Sigmoid colon (tissue), 7 donors: ENCODE measurements around the gene NADSYN1. TPM values are rescaled to one million over a fixed set of nuclear protein-coding genes. Genes with fewer than 3 reads are reported as not detected.
"Not testable (repeated sequence)": the region's sequence is repeated elsewhere in the genome, so short reads cannot be mapped to it uniquely, and the experiment has no call there.

Experiments
- DNase-seq: peaks from one replicate; pipeline ENCODE4 v3.0.0-alpha.2; 2019
- H3K27ac ChIP-seq, 4 donors: fragments of 200-600 bp; sonication (generic); one replicate each; pipeline ENCODE4 v1.5.1; 2016 to 2019; ENCODE audit warnings: mild to moderate bottlenecking in 1 of 4
- H3K27me3 ChIP-seq, 3 donors: fragments of 200-600 bp; sonication (generic); one replicate each; pipeline ENCODE4 v1.5.1; 2019; ENCODE audit warnings: mild to moderate bottlenecking in 1 of 3
- H3K36me3 ChIP-seq, 4 donors: fragments of 200-600 bp; sonication (generic); one replicate each; pipeline ENCODE4 v1.5.1; 2016 to 2019
- H3K4me1 ChIP-seq, 4 donors: fragments of 200-600 bp; sonication (generic); one replicate each; pipeline ENCODE4 v1.5.1; 2017 to 2019
- H3K4me3 ChIP-seq, 4 donors: fragments of 200-600 bp; sonication (generic); one replicate each; pipeline ENCODE4 v1.5.1; 2017 to 2019; ENCODE audit warnings: mild to moderate bottlenecking in 2 of 4, moderate library complexity in 1 of 4
- H3K9me3 ChIP-seq, 4 donors: fragments of 200-600 bp in 3 of 4; sonication (generic) in 3 of 4; one replicate each; pipeline versions ENCODE4 v1.5.1 to v1.6.1; 2013 to 2019
- EP300 ChIP-seq, 4 donors: sonication (generic); formaldehyde crosslinking; IDR thresholded peaks; one replicate each; pipeline ENCODE4 v1.6.1; 2017; ENCODE audit warnings: antibody characterized with exemption in 4 of 4
- POLR2A ChIP-seq, 2 donors: fragments of 450-650 bp; IDR thresholded peaks; one replicate each; pipeline ENCODE4 v1.6.1; 2016; ENCODE audit warnings: antibody characterized with exemption in 2 of 2, mild to moderate bottlenecking in 2 of 2, moderate library complexity in 2 of 2
- POLR2AphosphoS5 ChIP-seq, 4 donors: sonication (generic); formaldehyde crosslinking; IDR thresholded peaks; one replicate each; pipeline ENCODE4 v1.6.1; 2017; ENCODE audit warnings: antibody characterized with exemption in 4 of 4
- WGBS, 2 donors: extraction: QIAGEN DNeasy Blood & Tissue Kit; methylation state at CpG; one replicate each; pipeline ENCODE4 v1.1.7; 2013; 5-methylcytosine and 5-hydroxymethylcytosine counted together
- intact Hi-C: fragments of 100-400 bp; cut with DNase I; formaldehyde crosslinking; loops from one replicate; pipeline ENCODE4 v1.15.1; 2023
- polyA plus RNA-seq, 3 donors: library from polyadenylated mRNA; stranded (reverse); fragments of 200-250 nt; gene quantifications; one replicate each; pipeline ENCODE4 v1.2.3, GENCODE V29; 2013
- total RNA-seq, 4 donors: library from RNA; depleted of rRNA; stranded (reverse); fragments of >200 nt; gene quantifications; one replicate each; pipeline ENCODE4 v1.1.0, GENCODE V29; 2016
- TF ChIP-seq, protein P1 (sequence below), 4 experiments: fragments of 450-650 bp in 3 of 4; fragments of 200-600 bp in 1 of 4; IDR thresholded peaks; one replicate each; pipeline ENCODE4 v1.5.1; 2016 to 2019; ENCODE audit warnings: antibody characterized with exemption in 4 of 4, mild to moderate bottlenecking in 3 of 4, moderate library complexity in 2 of 4
- donor health status: healthy with polysubstance abuse.
- donor health status: Bipolar disorder and iron deficiency.
- donor health status: healthy.

Gene NADSYN1
- total and polyA plus RNA-seq, 7 donors: 24.6 to 136 (median 42.5) TPM

DNA sequence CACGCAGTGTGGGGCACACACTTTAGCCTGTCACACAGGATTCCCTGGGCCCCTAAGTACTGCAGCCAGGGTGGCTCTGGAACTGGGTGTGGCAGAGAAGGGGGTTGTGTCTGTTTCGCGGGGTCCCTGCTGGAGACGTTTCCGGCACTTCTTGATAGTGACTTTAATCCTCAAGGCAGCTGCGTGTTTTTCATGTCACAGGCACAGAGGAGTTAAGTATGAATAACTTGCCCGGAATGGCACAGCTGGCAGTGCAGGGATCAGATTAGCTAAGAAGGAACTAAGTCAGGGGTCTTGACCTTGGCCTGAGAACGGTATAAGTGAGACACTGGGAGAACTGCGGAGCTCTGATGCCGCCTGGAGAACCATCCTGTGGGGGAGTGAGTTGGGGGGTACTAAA is 66.5 kb downstream of the NADSYN1 start:
- intact Hi-C loops: no loop called here
- Histone ChIP-seq H3K4me3 (no peak overlapping the region), H3K9me3 (no peaks in the 10 kb centered on the region), H3K27me3 (no peaks in the 10 kb centered on the region), H3K36me3 (no peaks in the 10 kb centered on the region), H3K4me1 (no peaks in the 10 kb centered on the region), H3K27ac (no peak overlapping the region)
- DNase-seq: no peak
- WGBS, 2 donors: 85 to 91% methylated on average over 10 of the region's 10 CpGs
- TF ChIP-seq, protein P1, sequence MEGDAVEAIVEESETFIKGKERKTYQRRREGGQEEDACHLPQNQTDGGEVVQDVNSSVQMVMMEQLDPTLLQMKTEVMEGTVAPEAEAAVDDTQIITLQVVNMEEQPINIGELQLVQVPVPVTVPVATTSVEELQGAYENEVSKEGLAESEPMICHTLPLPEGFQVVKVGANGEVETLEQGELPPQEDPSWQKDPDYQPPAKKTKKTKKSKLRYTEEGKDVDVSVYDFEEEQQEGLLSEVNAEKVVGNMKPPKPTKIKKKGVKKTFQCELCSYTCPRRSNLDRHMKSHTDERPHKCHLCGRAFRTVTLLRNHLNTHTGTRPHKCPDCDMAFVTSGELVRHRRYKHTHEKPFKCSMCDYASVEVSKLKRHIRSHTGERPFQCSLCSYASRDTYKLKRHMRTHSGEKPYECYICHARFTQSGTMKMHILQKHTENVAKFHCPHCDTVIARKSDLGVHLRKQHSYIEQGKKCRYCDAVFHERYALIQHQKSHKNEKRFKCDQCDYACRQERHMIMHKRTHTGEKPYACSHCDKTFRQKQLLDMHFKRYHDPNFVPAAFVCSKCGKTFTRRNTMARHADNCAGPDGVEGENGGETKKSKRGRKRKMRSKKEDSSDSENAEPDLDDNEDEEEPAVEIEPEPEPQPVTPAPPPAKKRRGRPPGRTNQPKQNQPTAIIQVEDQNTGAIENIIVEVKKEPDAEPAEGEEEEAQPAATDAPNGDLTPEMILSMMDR (IDR thresholded peaks at IDR 0.05): no peak
- TF ChIP-seq EP300 (IDR thresholded peaks at IDR 0.05) (no peak), POLR2AphosphoS5 (IDR thresholded peaks at IDR 0.05) (no peak), POLR2A (IDR thresholded peaks at IDR 0.05) (no peak)

DNA sequence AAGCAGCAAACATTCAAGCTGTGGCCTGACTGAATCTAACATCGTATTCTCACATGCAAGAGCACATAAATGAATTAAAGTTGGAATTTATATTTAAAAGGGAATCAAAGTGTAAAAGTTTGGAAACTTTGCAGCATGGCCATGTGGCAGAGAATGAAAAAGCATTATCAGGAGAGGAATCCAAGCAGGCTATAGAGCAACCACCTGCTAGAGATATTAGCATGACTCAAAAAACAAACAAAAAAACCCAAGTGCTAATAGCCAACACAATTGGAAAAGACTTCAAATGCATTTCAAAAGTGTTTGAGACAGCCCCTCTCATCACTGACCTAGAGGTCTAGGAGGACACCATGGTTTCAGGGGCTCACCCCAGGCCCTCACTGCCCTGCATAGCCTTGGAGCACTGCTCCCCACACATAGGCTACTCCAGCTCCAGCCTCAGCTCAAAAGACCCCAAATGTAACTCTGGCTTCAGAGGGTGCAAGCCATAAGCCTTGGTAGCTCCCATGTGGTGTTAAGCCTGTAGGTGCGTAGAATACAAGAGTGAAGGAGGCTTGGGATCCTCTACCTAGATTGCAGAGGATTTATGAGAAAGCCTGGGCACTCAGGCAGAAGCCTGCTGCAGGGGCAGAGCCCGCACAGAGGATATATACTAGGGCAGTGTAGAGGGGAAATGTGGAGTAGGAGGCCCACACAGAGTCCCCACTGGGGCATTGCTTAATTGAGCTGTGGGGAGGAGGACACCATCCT is 72.4 kb downstream of the NADSYN1 start:
- TF ChIP-seq EP300 (IDR thresholded peaks at IDR 0.05): no peak
- no peak for TF ChIP-seq POLR2A (IDR thresholded peaks at IDR 0.05)
- no peak for TF ChIP-seq POLR2AphosphoS5 (IDR thresholded peaks at IDR 0.05)
- TF ChIP-seq, protein P1 (IDR thresholded peaks at IDR 0.05): no peak
- Histone ChIP-seq H3K4me1 (no peaks in the 10 kb centered on the region), H3K27ac (no peak overlapping the region), H3K4me3 (no peak overlapping the region), H3K9me3 (no peaks in the 10 kb centered on the region), H3K36me3 (no peaks in the 10 kb centered on the region), H3K27me3 (no peaks in the 10 kb centered on the region)
- DNase-seq: no peak
- 63 to 64% methylated on average over 3 of the region's 3 CpGs for WGBS, 2 donors
- intact Hi-C loops: no loop called here

DNA sequence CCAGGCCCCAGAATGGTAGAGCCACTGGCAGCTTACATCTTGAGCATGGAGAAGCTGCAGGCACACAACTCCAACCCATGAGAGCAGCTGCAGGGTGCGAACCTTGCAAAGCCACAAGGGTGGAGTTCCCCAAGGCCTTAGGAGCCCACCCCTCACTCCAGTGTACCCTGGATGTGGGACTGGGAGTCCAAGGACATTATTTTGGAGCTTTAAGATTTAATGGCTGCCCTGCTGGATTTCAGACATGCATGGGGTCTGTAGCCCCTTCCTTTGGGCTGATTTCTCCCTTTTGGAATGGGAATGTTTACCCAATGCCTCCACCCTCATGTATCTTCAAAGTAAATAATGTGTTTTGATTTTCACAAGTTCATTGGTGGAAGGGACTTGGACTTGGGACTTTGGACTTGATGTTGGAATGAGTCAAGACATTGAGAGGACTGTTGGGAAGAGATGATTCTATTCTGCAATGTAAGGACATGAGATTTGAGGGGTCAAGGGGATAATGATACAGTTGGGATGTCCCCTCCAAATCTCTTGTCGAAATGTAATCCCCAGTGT is 73.0 kb downstream of the NADSYN1 start:
- Histone ChIP-seq H3K4me1 (no peaks in the 10 kb centered on the region), H3K4me3 (no peak overlapping the region), H3K27me3 (no peaks in the 10 kb centered on the region), H3K36me3 (no peaks in the 10 kb centered on the region), H3K9me3 (no peaks in the 10 kb centered on the region), H3K27ac (no peak overlapping the region)
- intact Hi-C loops: no loop called here
- DNase-seq: no peak
- WGBS, 2 donors: 85 to 89% methylated on average over 2 of the region's 2 CpGs
- no peak for TF ChIP-seq POLR2AphosphoS5 (IDR thresholded peaks at IDR 0.05)
- TF ChIP-seq, protein P1 (IDR thresholded peaks at IDR 0.05): no peak
- TF ChIP-seq POLR2A (IDR thresholded peaks at IDR 0.05): no peak
- TF ChIP-seq EP300 (IDR thresholded peaks at IDR 0.05): no peak

DNA sequence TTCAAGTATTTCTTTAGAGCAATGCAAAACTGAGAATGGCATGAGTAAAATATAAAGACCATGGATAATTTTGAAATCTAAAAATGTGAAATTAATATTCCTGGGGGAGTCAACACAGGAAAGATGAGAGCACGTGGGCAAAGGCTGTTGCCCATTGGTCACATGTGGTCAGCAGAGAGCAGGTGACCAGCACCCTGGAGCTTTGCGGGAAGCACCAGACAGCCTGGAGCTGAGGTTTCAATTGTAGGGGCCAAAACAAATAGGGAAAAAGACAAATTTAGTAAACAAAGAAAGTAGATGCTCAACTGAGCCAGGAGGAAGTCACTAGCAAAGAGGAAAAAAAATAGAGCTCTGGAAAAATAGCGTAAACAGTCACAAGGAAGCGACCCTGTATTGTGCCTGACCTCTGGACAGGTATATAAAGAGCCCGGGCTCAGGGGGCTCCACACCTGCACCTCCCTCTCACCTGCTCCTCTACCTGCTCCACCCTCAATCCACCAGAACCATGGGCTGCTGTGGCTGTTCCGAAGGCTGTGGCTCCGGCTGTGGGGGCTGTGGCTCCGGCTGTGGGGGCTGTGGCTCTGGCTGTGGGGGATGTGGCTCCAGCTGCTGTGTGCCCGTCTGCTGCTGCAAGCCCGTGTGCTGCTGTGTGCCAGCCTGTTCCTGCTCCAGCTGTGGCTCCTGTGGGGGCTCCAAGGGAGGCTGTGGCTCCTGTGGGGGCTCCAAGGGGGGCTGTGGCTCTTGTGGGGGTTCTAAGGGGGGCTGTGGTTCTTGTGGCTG is 74.0 kb downstream of the NADSYN1 start, which contains the start of gene KRTAP5-7:
Gene KRTAP5-7, plus strand, starts transcription at position 472 of the 780 bp plus-strand sequence. Its CDS starts 34 bp downstream, at position 506.
- H3K9me3 ChIP-seq, H3K36me3 ChIP-seq, H3K4me1 ChIP-seq, H3K27ac ChIP-seq, DNase-seq, H3K4me3 ChIP-seq, H3K27me3 ChIP-seq, intact Hi-C loops: not testable (repeated sequence)
- 17 to 43% methylated on average over 10 of the region's 10 CpGs for WGBS, 2 donors

DNA sequence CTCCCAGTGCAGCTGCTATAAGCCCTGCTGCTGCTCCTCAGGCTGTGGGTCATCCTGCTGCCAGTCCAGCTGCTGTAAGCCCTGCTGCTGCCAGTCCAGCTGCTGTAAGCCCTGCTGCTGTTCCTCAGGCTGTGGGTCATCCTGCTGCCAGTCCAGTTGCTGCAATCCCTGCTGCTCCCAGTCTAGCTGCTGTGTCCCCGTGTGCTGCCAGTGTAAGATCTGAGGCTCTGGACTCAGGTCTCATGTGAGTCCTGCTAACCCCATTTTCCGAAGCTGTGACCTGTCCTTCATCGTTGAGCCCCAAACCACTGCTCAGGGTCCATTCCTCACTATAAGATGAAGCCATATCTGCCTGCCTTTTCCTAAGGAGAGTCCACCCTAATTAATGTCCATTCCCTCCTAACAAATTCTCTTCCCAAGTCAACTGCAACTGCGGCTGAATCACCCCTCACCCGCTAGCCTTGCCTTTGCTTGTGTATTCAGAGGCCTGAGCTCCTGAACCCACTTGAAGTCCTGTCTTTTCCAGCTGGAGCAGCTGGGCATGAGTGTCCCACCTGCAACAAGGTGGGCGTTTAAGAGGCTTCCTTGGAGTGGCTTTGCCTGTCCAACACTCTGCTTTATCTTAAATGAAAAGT is 74.7 kb downstream of the NADSYN1 start:
- Histone ChIP-seq H3K4me3 (no peak overlapping the region), H3K27me3 (no peaks in the 10 kb centered on the region), H3K27ac (no peak overlapping the region), H3K4me1 (no peaks in the 10 kb centered on the region), H3K36me3 (no peaks in the 10 kb centered on the region), H3K9me3 (no peaks in the 10 kb centered on the region)
- intact Hi-C loops: no loop called here
- 87 to 91% methylated on average over 6 of the region's 6 CpGs for WGBS, 2 donors
- no peak for TF ChIP-seq POLR2AphosphoS5 (IDR thresholded peaks at IDR 0.05)
- TF ChIP-seq, protein P1 (IDR thresholded peaks at IDR 0.05): no peak
- TF ChIP-seq EP300 (IDR thresholded peaks at IDR 0.05): no peak
- no peak for TF ChIP-seq POLR2A (IDR thresholded peaks at IDR 0.05)
- no peak for DNase-seq
